ENCODE results near the gene MVP. TPM values are rescaled to one million over a fixed set of nuclear protein-coding genes. Genes with fewer than 3 reads are reported as not detected.
A peak's percentile ranks its signal among the peaks of the same experiment; 100 is the strongest.
"Not testable (repeated sequence)": the region's sequence is repeated elsewhere in the genome, so short reads cannot be mapped to it uniquely, and the experiment has no call there.

MVP gene
- total and polyA plus RNA-seq, 7 donors, result 62.3 to 368 (median 94.5) TPM

DNA sequence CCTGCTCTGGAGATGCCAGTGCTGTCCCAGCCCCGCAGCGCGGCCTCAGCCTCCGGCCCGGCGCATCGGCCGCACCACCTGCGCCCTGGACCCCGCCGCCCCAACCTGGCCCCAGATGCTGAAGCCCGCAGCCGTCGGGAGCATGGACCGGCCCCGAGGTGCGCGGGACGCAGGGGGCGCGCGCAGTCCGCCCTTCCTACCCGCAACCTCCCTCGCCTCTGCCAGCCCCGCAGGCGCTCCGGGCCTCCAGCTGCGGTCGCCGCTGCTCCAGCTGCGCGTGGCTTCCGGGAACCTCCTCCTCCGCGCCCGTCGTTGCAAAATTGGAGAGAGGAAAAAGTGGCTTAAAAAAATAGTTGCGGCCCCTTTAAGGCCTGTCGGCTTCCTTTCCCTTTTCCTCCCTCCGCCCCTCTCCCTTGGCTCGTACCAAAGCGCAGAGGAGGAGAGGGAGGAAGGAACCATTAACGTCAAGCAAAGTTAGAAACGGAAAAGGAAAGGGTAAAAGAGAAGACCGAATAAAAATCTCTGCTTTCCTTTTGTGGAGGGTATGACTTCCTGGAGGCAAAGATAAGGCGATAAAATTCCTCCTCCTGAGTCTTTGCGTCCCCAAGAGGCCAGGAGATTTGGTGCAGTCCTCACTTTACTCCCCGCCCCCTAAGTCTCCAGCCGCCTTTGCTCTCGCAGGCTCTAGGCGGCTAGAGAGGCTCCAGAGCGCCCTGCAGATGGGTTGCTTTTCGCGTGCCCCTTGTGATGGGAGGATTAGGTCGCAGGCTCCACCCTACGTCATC lies 42.8 kb downstream of the MVP start, which contains the start of gene CDIPT:
Gene CDIPT (minus strand): TSS at position 343 of the 785 bp plus-strand sequence. CDS start 369 bp downstream, outside the sequence.
- peaks cover 7 to 34% (median 24%) of the 10 kb centered on the region in 4 donors for H3K36me3 ChIP-seq
- intact Hi-C loops (cut with DNase I), result no loop called here
- 0 to 1% methylated on average over 57 of the region's 57 CpGs for WGBS, 2 donors
- peak; percentile 97 for DNase-seq
- peak within 1 kb of the TSS; percentile 90 to 98 (median 95) for H3K4me3 ChIP-seq
- H3K4me1 ChIP-seq, result peaks cover 0 to 23% (median 21%) of the 10 kb centered on the region in 4 donors
- H3K27ac ChIP-seq, result peak within 1 kb of the TSS; percentile 90 to 94 (median 92)
- H3K9me3 ChIP-seq, result no peaks in the 10 kb centered on the region
- no peaks in the 10 kb centered on the region for H3K27me3 ChIP-seq
- TF ChIP-seq EP300 (IDR thresholded peaks at IDR 0.05), result no peak
- TF ChIP-seq POLR2A (IDR thresholded peaks at IDR 0.05), result no peak
- TF ChIP-seq POLR2AphosphoS5 (IDR thresholded peaks at IDR 0.05), result peak; percentile 23 to 64 (median 52)
- TF ChIP-seq, protein P1, sequence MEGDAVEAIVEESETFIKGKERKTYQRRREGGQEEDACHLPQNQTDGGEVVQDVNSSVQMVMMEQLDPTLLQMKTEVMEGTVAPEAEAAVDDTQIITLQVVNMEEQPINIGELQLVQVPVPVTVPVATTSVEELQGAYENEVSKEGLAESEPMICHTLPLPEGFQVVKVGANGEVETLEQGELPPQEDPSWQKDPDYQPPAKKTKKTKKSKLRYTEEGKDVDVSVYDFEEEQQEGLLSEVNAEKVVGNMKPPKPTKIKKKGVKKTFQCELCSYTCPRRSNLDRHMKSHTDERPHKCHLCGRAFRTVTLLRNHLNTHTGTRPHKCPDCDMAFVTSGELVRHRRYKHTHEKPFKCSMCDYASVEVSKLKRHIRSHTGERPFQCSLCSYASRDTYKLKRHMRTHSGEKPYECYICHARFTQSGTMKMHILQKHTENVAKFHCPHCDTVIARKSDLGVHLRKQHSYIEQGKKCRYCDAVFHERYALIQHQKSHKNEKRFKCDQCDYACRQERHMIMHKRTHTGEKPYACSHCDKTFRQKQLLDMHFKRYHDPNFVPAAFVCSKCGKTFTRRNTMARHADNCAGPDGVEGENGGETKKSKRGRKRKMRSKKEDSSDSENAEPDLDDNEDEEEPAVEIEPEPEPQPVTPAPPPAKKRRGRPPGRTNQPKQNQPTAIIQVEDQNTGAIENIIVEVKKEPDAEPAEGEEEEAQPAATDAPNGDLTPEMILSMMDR (IDR thresholded peaks at IDR 0.05), result peak; percentile 42 to 84 (median 52)

DNA sequence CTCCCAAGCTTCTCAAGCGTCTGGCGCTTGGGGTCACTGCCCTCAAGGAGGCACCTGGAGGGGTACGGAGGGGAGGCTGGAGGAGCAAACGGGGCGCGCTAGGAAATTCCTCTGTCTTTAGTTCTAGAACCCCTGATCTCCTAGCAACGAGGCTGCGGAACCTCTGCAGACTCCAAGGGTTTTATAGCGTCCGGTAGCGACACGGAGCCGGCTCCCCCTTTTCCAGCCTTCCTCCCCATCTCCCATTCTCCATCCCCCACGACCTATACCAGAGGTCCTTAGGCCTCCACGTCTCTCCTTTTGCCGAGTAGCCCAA lies 43.4 kb downstream of the MVP start:
- peaks cover 0 to 23% (median 21%) of the 10 kb centered on the region in 4 donors for H3K4me1 ChIP-seq

DNA sequence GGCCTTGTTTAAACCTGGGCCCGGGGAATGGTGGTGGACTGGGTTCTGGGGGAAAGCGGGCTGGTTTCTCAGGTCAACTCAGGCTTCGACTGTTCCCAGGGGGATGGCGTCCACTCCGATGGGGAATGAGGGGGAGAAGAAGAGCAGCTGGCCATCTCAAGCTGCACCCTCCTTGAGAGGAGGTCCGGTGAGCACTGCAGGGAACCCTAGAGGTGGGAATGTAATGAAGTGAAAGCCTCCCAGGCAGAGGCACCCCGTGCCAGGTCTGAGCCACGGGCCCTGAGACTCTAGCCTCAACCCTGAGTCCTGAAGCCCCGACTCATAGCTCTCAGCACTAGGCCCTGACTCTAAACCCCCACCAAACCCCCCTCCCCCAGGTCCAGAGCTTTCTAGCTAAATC lies 43.9 kb downstream of the MVP start:
- TF ChIP-seq, protein P1 (IDR thresholded peaks at IDR 0.05), result no peak
- TF ChIP-seq POLR2AphosphoS5 (IDR thresholded peaks at IDR 0.05) (no peak), POLR2A (IDR thresholded peaks at IDR 0.05) (no peak), EP300 (IDR thresholded peaks at IDR 0.05) (no peak)
- intact Hi-C loops (cut with DNase I), result no loop called here
- Histone ChIP-seq H3K27ac (no peak overlapping the region), H3K4me1 (peaks cover 0 to 23% (median 21%) of the 10 kb centered on the region in 4 donors), H3K4me3 (no peak overlapping the region), H3K9me3 (no peaks in the 10 kb centered on the region), H3K36me3 (peaks cover 0 to 23% (median 20%) of the 10 kb centered on the region in 4 donors), H3K27me3 (no peaks in the 10 kb centered on the region)
- WGBS, 2 donors, result 85% methylated on average over 9 of the region's 9 CpGs
- DNase-seq, result no peak

More for the DNA sequence above, 43.4 kb downstream of the MVP start:
- Histone ChIP-seq H3K27me3 (no peaks in the 10 kb centered on the region), H3K9me3 (no peaks in the 10 kb centered on the region), H3K27ac (peak overlapping the region; percentile 90 to 94 (median 92)), H3K36me3 (peaks cover 4 to 29% (median 24%) of the 10 kb centered on the region in 4 donors), H3K4me3 (peak overlapping the region in 3 of 4 donors; percentile 94 to 98 (median 96))
- intact Hi-C loops (cut with DNase I), result no loop called here
- TF ChIP-seq, protein P1 (IDR thresholded peaks at IDR 0.05), result no peak
- TF ChIP-seq POLR2A (IDR thresholded peaks at IDR 0.05) (no peak), POLR2AphosphoS5 (IDR thresholded peaks at IDR 0.05) (no peak), EP300 (IDR thresholded peaks at IDR 0.05) (no peak)
- no peak for DNase-seq
- 33 to 37% methylated on average over 16 of the region's 16 CpGs for WGBS, 2 donors

DNA sequence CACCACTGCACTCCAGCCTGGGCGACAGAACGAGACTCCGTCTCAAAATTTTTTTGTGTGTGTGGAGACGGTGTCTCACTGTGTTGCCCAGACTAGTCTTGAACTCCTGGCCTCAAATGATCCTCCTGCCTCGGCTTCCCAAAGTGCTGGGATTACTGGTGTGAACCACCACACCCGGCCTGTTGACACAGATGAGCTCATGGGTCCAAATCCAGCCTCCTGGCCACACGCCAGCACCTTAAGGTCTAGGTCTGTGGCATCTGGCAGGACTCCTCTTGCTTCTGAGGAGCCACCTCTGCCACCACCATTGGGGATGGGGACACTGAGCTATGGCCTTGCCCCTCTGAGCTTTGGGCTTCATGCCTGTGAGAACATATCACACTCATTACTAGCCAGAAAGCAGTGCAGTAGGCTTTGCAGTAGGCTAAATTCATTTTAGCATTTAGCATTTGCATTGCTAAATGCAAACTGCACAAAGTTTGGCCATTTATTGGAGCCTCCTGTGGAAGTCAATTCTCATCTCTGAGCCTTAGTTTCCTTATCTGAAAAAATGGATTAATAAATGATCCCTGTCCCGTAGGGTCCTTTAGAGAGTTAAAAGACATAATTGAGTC lies 48.2 kb downstream of the MVP start:
- TF ChIP-seq POLR2AphosphoS5 (IDR thresholded peaks at IDR 0.05) (no peak), EP300 (IDR thresholded peaks at IDR 0.05) (no peak), POLR2A (IDR thresholded peaks at IDR 0.05) (no peak)
- TF ChIP-seq, protein P1 (IDR thresholded peaks at IDR 0.05), result no peak
- H3K9me3 ChIP-seq, result no peaks in the 10 kb centered on the region
- H3K27ac ChIP-seq, result no peak overlapping the region
- DNase-seq, result no peak
- H3K4me1 ChIP-seq, result peaks cover 0 to 4% (median 3%) of the 10 kb centered on the region in 4 donors
- WGBS, 2 donors, result 69 to 80% methylated on average over 8 of the region's 8 CpGs
- no peaks in the 10 kb centered on the region for H3K36me3 ChIP-seq
- intact Hi-C loops (cut with DNase I), result no loop called here
- H3K27me3 ChIP-seq, result no peaks in the 10 kb centered on the region
- no peak overlapping the region for H3K4me3 ChIP-seq

DNA sequence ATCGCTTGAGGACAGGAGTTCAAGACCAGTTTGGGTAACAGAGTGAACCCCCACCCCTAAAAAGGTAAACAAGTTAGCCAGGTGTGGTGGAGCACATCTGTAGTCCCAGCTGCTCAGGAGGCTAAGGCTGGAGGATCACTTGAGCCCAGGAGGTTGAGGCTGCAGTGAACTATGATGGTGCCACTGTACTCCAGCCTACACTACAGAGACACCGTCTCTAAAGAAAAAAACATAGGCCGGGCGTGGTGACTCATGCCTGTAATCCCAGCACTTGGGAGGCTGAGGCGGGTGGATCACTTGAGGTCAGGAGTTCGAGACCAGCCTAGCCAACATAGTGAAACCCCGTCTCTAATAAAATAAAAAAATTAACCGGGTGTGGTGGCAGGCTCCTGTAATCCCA lies 48.8 kb downstream of the MVP start:
- intact Hi-C loops (cut with DNase I); DNase-seq; H3K4me3 ChIP-seq; H3K27ac ChIP-seq; H3K9me3 ChIP-seq; H3K36me3 ChIP-seq; H3K27me3 ChIP-seq; H3K4me1 ChIP-seq: not testable (repeated sequence)
- WGBS, 2 donors, result 77 to 92% methylated on average over 8 of the region's 8 CpGs

All from sigmoid colon (tissue), 7 donors.